NCI-H774 (cell line): ENCODE measurements around the gene RAMP3.

Source experiments
- DNase-seq: peaks from one replicate; lab custom pipeline; 2025; lab: John Stamatoyannopoulos, UW

The RAMP3 gene

GRCh38 chr7:45223728-45224630 lies 66.4 kb downstream of the RAMP3 start:
- DNase-seq, result no peak

- DNase-seq, result no peak
Observed at GRCh38 chr7:45224832-45225231, 67.2 kb downstream of the RAMP3 start.

- no peak for DNase-seq
Observed at GRCh38 chr7:45225311-45225947, 67.8 kb downstream of the RAMP3 start.

- no peak for DNase-seq
Observed at GRCh38 chr7:45225948-45226335, 68.4 kb downstream of the RAMP3 start.

GRCh38 chr7:45229156-45229920 lies 71.7 kb downstream of the RAMP3 start:
- no peak for DNase-seq

GRCh38 chr7:45230083-45230482 lies 72.5 kb downstream of the RAMP3 start:
- no peak for DNase-seq

GRCh38 chr7:45230611-45231165 lies 73.1 kb downstream of the RAMP3 start:
- DNase-seq, result no peak

GRCh38 chr7:45233249-45233775 lies 75.7 kb downstream of the RAMP3 start:
- no peak for DNase-seq
